Myocyte (in vitro differentiated cells): Measurements from ENCODE around the gene CUTA. TPM values are rescaled to one million over a fixed set of nuclear protein-coding genes. Genes with fewer than 3 reads are reported as not detected.
A peak's percentile ranks its signal among the peaks of the same experiment; 100 is the strongest.
"Not testable (repeated sequence)": the region's sequence is repeated elsewhere in the genome, so short reads cannot be mapped to it uniquely, and the experiment has no call there.

Experiments used
- DNase-seq: peaks from one replicate; pipeline ENCODE4 v3.0.0-alpha.2; 2012; ENCODE audit warnings: low read depth
- microRNA-seq: library from miRNA; unstranded; fragments of <30 nt; microRNA quantifications from one replicate; pipeline ENCODE4, GENCODE V29; 2016
- total RNA-seq: library from RNA; depleted of rRNA; stranded (reverse); fragments of >200 nt; gene quantifications from 2 replicates; pipeline ENCODE4 v1.2.3, GENCODE V29; 2014

Gene CUTA
- total RNA-seq, 1 donor from 2014 or later, result 189 TPM

GRCh38 chr6:33373960-33374910 lies 43.7 kb downstream of the CUTA start:
- DNase-seq, result no peak

- DNase-seq, result no peak
Measured at GRCh38 chr6:33372526-33373123, 45.3 kb downstream of the CUTA start.

- DNase-seq, result peak; percentile 15
Measured at GRCh38 chr6:33371901-33372300, 46.0 kb downstream of the CUTA start.

- DNase-seq, result not testable (repeated sequence)
Measured at GRCh38 chr6:33367715-33368025, 50.2 kb downstream of the CUTA start.

- no peak for DNase-seq
Measured at GRCh38 chr6:33367009-33367714, 50.7 kb downstream of the CUTA start.

Small RNA genes lying within 50 kb of the gene (microRNA-seq; reads per million reads assigned to microRNA genes)
- gene MIR5004, result not detected

Other genes with a start within 250 kb of the CUTA start
- 0.96 and 1.9 TPM in 2 replicates for gene COL11A2, start 225.6 kb downstream of the CUTA start, total RNA-seq
- 29.3 and 36.9 TPM in 2 replicates for gene RXRB, start 217.4 kb downstream of the CUTA start, total RNA-seq
- gene SLC39A7, start 217.2 kb downstream of the CUTA start, total RNA-seq, result 95.9 and 162 TPM in 2 replicates
- gene HSD17B8, start 213.5 kb downstream of the CUTA start, total RNA-seq, result 9.4 and 15.9 TPM in 2 replicates
- 21.6 and 21.8 TPM in 2 replicates for gene RING1, start 209.6 kb downstream of the CUTA start, total RNA-seq
- 45.9 and 51.2 TPM in 2 replicates for gene VPS52, start 146.2 kb downstream of the CUTA start, total RNA-seq
- gene RPS18, start 146.0 kb downstream of the CUTA start, total RNA-seq, result 1,802 and 1,984 TPM in 2 replicates
- gene B3GALT4, start 141.0 kb downstream of the CUTA start, total RNA-seq, result 0.21 TPM in 1 of 2 replicates, not detected in the other
- 74.7 and 95.2 TPM in 2 replicates for gene WDR46, start 128.9 kb downstream of the CUTA start, total RNA-seq
- gene PFDN6, start 128.5 kb downstream of the CUTA start, total RNA-seq, result 61.0 and 71.6 TPM in 2 replicates
- 27.9 and 31.0 TPM in 2 replicates for gene RGL2, start 119.2 kb downstream of the CUTA start, total RNA-seq
- gene TAPBP, start 104.0 kb downstream of the CUTA start, total RNA-seq, result 66.3 and 69.2 TPM in 2 replicates
- 19.0 and 22.6 TPM in 2 replicates for gene ZBTB22, start 100.4 kb downstream of the CUTA start, total RNA-seq
- 37.6 and 39.6 TPM in 2 replicates for gene DAXX, start 95.1 kb downstream of the CUTA start, total RNA-seq
- gene KIFC1, start 26.3 kb downstream of the CUTA start, total RNA-seq, result 0.35 and 0.52 TPM in 2 replicates
- gene PHF1, start 7.1 kb downstream of the CUTA start, total RNA-seq, result 54.4 and 55.5 TPM in 2 replicates
- 2.7 and 2.8 TPM in 2 replicates for gene SYNGAP1, start 2.0 kb upstream of the CUTA start, total RNA-seq
- 3.6 and 5.2 TPM in 2 replicates for gene ZBTB9, start 36.5 kb upstream of the CUTA start, total RNA-seq
- gene BAK1, start 162.2 kb upstream of the CUTA start, total RNA-seq, result 23.9 and 27.3 TPM in 2 replicates
- gene ITPR3, start 203.2 kb upstream of the CUTA start, total RNA-seq, result 15.7 and 17.3 TPM in 2 replicates